ENCODE results near the gene SDSL. TPM values are rescaled to one million over a fixed set of nuclear protein-coding genes. Genes with fewer than 3 reads are reported as not detected.

The SDSL gene
- total and polyA plus RNA-seq, 2 of the 4 experiments (the other 2 are of a cell fraction) = 6.3 to 10.9 TPM

DNA sequence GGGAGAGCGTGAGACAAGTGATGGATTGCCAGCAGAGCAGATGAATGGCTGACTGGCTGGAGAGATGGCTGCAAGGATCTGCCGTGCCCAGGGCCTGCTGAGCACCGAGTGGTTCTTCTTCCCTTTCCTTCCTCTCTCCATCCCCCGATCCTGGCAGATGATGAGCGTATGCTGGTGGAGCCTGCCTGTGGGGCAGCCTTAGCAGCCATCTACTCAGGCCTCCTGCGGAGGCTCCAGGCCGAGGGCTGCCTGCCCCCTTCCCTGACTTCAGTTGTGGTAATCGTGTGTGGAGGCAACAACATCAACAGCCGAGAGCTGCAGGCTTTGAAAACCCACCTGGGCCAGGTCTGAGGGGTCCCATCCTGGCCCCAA lies 15.5 kb downstream of the SDSL start:
- no peaks in the 10 kb centered on the region for H3K79me1 ChIP-seq (ENCODE audit: low read depth in 1 of 2, low read length in 2 of 2)
- H3K27ac ChIP-seq (ENCODE audit: insufficient read depth, low read length) = no peak overlapping the region
- TF ChIP-seq, protein P1, sequence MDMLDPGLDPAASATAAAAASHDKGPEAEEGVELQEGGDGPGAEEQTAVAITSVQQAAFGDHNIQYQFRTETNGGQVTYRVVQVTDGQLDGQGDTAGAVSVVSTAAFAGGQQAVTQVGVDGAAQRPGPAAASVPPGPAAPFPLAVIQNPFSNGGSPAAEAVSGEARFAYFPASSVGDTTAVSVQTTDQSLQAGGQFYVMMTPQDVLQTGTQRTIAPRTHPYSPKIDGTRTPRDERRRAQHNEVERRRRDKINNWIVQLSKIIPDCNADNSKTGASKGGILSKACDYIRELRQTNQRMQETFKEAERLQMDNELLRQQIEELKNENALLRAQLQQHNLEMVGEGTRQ (IDR thresholded peaks at IDR 0.05; ENCODE audit: low read depth, low read length) = no peak
- TF ChIP-seq, protein P2, sequence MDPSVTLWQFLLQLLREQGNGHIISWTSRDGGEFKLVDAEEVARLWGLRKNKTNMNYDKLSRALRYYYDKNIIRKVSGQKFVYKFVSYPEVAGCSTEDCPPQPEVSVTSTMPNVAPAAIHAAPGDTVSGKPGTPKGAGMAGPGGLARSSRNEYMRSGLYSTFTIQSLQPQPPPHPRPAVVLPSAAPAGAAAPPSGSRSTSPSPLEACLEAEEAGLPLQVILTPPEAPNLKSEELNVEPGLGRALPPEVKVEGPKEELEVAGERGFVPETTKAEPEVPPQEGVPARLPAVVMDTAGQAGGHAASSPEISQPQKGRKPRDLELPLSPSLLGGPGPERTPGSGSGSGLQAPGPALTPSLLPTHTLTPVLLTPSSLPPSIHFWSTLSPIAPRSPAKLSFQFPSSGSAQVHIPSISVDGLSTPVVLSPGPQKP (IDR thresholded peaks at IDR 0.05; ENCODE audit: borderline replicate concordance, low read depth, low read length) = no peak
- TF ChIP-seq, protein P3, sequence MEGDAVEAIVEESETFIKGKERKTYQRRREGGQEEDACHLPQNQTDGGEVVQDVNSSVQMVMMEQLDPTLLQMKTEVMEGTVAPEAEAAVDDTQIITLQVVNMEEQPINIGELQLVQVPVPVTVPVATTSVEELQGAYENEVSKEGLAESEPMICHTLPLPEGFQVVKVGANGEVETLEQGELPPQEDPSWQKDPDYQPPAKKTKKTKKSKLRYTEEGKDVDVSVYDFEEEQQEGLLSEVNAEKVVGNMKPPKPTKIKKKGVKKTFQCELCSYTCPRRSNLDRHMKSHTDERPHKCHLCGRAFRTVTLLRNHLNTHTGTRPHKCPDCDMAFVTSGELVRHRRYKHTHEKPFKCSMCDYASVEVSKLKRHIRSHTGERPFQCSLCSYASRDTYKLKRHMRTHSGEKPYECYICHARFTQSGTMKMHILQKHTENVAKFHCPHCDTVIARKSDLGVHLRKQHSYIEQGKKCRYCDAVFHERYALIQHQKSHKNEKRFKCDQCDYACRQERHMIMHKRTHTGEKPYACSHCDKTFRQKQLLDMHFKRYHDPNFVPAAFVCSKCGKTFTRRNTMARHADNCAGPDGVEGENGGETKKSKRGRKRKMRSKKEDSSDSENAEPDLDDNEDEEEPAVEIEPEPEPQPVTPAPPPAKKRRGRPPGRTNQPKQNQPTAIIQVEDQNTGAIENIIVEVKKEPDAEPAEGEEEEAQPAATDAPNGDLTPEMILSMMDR (conservative IDR thresholded peaks at IDR 0.05; ENCODE audit: low read depth, low read length) = no peak
- no peak for TF ChIP-seq FOS (IDR thresholded peaks at IDR 0.05; ENCODE audit: low read depth, low read length)
- no peak for TF ChIP-seq BHLHE40 (IDR thresholded peaks at IDR 0.05; ENCODE audit: low read depth, low read length)
- no peak for TF ChIP-seq MXI1 (IDR thresholded peaks at IDR 0.05; ENCODE audit: borderline replicate concordance, low read depth, low read length)
- in situ Hi-C loops (cut with MboI; ENCODE audit: low sequenced_read_pairs) = no loop called here
- no peak overlapping the region for H3K56ac ChIP-seq (ENCODE audit: extremely low read depth, insufficient read depth, low read length)
- H2AK9ac ChIP-seq (replicated peaks; ENCODE audit: low read depth, low read length, poor library complexity) = no peak overlapping the region
- H2BK20ac ChIP-seq (ENCODE audit: low read depth, low read length) = no peak overlapping the region
- H3K18ac ChIP-seq (ENCODE audit: low read depth, low read length) = no peak overlapping the region
- no peak overlapping the region for H3K4me2 ChIP-seq (ENCODE audit: low read depth, low read length)
- H3K4ac ChIP-seq (ENCODE audit: low read depth, low read length) = no peak overlapping the region
- H4K8ac ChIP-seq (ENCODE audit: low read depth in 2 of 2, low read length in 2 of 2) = no peak overlapping the region
- no peak overlapping the region for H3K4me3 ChIP-seq (ENCODE audit: insufficient read depth, low read depth, low read length)
- no peak overlapping the region for H2AFZ ChIP-seq (replicated peaks; ENCODE audit: low read length, poor library complexity)
- no peaks in the 10 kb centered on the region for H3K9me3 ChIP-seq (ENCODE audit: control insufficient read depth, insufficient read depth, low read length)
- no peak overlapping the region for H3K14ac ChIP-seq (replicated peaks; ENCODE audit: low read depth, low read length)
- no peak overlapping the region for H3K23ac ChIP-seq (ENCODE audit: low read depth, low read length)
- no peak for ATAC-seq (ENCODE audit: low read depth)
- H4K20me1 ChIP-seq (ENCODE audit: insufficient read depth, low read length) = no peaks in the 10 kb centered on the region
- no peaks in the 10 kb centered on the region for H3K36me3 ChIP-seq (ENCODE audit: control insufficient read depth, insufficient read depth, low read length)
- no peak overlapping the region for H2BK120ac ChIP-seq (ENCODE audit: low read depth, low read length)
- BruUV-seq (replicated peaks) = no TSS peak
- dilution Hi-C loops (cut with HindIII; ENCODE audit: low sequenced_read_pairs, unreplicated experiment) = no loop called here
- no peaks in the 10 kb centered on the region for H3K4me1 ChIP-seq (ENCODE audit: control insufficient read depth, insufficient read depth, low read length)
- H3K27me3 ChIP-seq (ENCODE audit: control insufficient read depth, insufficient read depth, low read length) = peaks cover 11% of the 10 kb centered on the region
- no peak overlapping the region for H4K91ac ChIP-seq (ENCODE audit: insufficient read depth, low read depth, low read length)
- no peak overlapping the region for H2BK5ac ChIP-seq (ENCODE audit: low read depth, low read length, poor library complexity, severe bottlenecking)
- no CpG with 5 or more reads among the region's 9 CpGs for WGBS, 2 experiments (ENCODE audit: extremely low coverage in 2 of 2, insufficient read length in 1 of 2)
- ChIA-PET CTCF (no interaction called here), POLR2A (ENCODE audit: unreplicated experiment) (no interaction called here)
- H4K5ac ChIP-seq (ENCODE audit: low read depth, low read length) = no peak overlapping the region
- no peak overlapping the region for H2BK15ac ChIP-seq (ENCODE audit: low read depth, low read length)
- no peak overlapping the region for H2AK5ac ChIP-seq (ENCODE audit: low read depth, low read length)
- intact Hi-C loops (cut with micrococcal nuclease) = no loop called here
- DNase-seq = no peak
- no peak overlapping the region for H3K9ac ChIP-seq (ENCODE audit: low read depth, low read length)
- H3K9me1 ChIP-seq (ENCODE audit: insufficient read depth, low read length) = no peaks in the 10 kb centered on the region
